Smooth muscle cell (in vitro differentiated cells): ENCODE results near the gene TRRAP. TPM values are rescaled to one million over a fixed set of nuclear protein-coding genes. Genes with fewer than 3 reads are reported as not detected.

Experiments used
- DNase-seq: peaks from one replicate; lab custom pipeline; 2025; ENCODE audit not compliant: unreplicated experiment; lab: John Stamatoyannopoulos, UW
- H2AFZ ChIP-seq: fragments of 200-600 bp; sonication (generic); 2 replicates; pipeline ENCODE4 v1.6.0; 2016; ENCODE audit warnings: antibody characterized with exemption, low read depth, mild to moderate bottlenecking
- H3F3A ChIP-seq: fragments of 200-600 bp; sonication (generic); 2 replicates; pipeline ENCODE4 v1.6.0; 2017; ENCODE audit warnings: antibody characterized with exemption, low read depth
- H3K27ac ChIP-seq: fragments of 200-600 bp; sonication (generic); 2 replicates; pipeline ENCODE4 v1.5.1; 2016; ENCODE audit warnings: low read depth, mild to moderate bottlenecking
- H3K27me3 ChIP-seq: fragments of 200-600 bp; sonication (generic); 2 replicates; pipeline ENCODE4 v1.6.1; 2016; ENCODE audit warnings: low read depth, mild to moderate bottlenecking
- H3K36me3 ChIP-seq: fragments of 200-600 bp; sonication (generic); 2 replicates; pipeline ENCODE4 v1.5.1; 2016; ENCODE audit warnings: low read depth
- H3K4me1 ChIP-seq: fragments of 200-600 bp; sonication (generic); 2 replicates; pipeline ENCODE4 v1.5.1; 2016; ENCODE audit warnings: low read depth
- H3K4me2 ChIP-seq: fragments of 200-600 bp; sonication (generic); 2 replicates; pipeline ENCODE4 v1.6.0; 2016; ENCODE audit warnings: mild to moderate bottlenecking
- H3K4me3 ChIP-seq: fragments of 200-600 bp; sonication (generic); 2 replicates; pipeline ENCODE4 v1.5.1; 2016; ENCODE audit warnings: mild to moderate bottlenecking
- H3K79me2 ChIP-seq: fragments of 200-600 bp; sonication (generic); 2 replicates; pipeline ENCODE4 v1.6.0; 2016; ENCODE audit warnings: low read depth, mild to moderate bottlenecking
- H3K9ac ChIP-seq: fragments of 200-600 bp; sonication (generic); 2 replicates; pipeline ENCODE4 v1.6.0; 2016; ENCODE audit warnings: low read depth
- H3K9me3 ChIP-seq: fragments of 200-600 bp; sonication (generic); replicated peaks from 2 replicates; pipeline ENCODE4 v1.5.1; 2016; ENCODE audit warnings: low read depth
- H4K20me1 ChIP-seq: fragments of 200-600 bp; sonication (generic); 2 replicates; pipeline ENCODE4 v1.6.0; 2016; ENCODE audit warnings: low read depth
- CTCF ChIP-seq: fragments of 200-600 bp; sonication (generic); IDR thresholded peaks from 2 replicates; pipeline ENCODE4 v1.5.1; 2017; ENCODE audit warnings: borderline replicate concordance, mild to moderate bottlenecking, antibody characterized with exemption; ENCODE audit not compliant: insufficient read depth, poor library complexity, severe bottlenecking
- WGBS: methylation state at CpG from one replicate; pipeline ENCODE4 v1.1.7; 2016; ENCODE audit warnings: low lambda C conversion rate; 5-methylcytosine and 5-hydroxymethylcytosine counted together
- polyA plus RNA-seq: library from polyadenylated mRNA; unstranded; fragments of >200 nt; fragmentation: Nextera tagmentation; extraction: Ambion mirVana; gene quantifications from 2 replicates; pipeline ENCODE4 v1.2.1, GENCODE V29; 2016
- total RNA-seq: library from RNA; depleted of rRNA; stranded (reverse); fragments of >200 nt; gene quantifications from 2 replicates; pipeline ENCODE4 v1.2.3, GENCODE V29; 2014

TRRAP gene
- total and polyA plus RNA-seq, 2 experiments from 2014 or later = 3.9 to 24.8 TPM

DNA sequence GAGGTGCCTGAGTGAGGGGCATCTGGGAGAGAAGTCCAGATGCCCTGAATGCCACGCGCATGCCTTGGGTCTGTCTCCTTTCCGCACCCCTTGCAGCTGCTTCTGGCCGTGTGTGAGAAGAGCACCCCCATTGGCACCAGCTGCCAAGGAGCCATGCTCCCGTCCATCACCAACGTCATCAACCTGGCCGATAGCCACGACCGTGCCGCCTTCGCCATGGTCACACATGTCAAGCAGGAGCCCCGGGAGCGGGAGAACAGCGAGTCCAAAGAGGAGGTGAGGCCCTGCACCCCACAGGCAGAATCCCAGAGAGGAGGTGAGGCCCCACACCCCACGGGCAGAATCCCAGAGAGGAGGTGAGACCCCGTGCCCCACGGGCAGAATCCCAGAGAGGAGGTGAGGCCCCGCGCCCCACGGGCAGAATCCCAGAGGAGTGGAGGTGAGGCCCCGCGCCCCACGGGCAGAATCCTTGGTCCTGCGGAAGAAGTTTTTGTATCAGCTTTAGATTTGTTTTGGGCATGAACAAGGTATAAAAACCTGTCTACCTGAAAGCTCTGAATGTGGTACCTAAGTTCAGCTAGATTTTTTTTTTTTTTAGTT lies 91.8 kb downstream of the TRRAP start:
- Histone ChIP-seq H2AFZ (no peak overlapping the region), H3K27me3 (no peaks in the 10 kb centered on the region), H4K20me1 (no peaks in the 10 kb centered on the region), H3K36me3 (peaks cover 32% of the 10 kb centered on the region), H3K9ac (no peak overlapping the region), H3K4me1 (no peaks in the 10 kb centered on the region), H3K79me2 (no peaks in the 10 kb centered on the region), H3F3A (no peaks in the 10 kb centered on the region), H3K27ac (no peak overlapping the region), H3K4me3 (no peak overlapping the region), H3K9me3 (no peaks in the 10 kb centered on the region), H3K4me2 (no peak overlapping the region)
- DNase-seq = no peak
- 99% methylated on average over 24 of the region's 24 CpGs for WGBS
- TF ChIP-seq CTCF = no peak

GRCh38 chr7:98970805-98971204 lies 92.5 kb downstream of the TRRAP start:
- Histone ChIP-seq H3K36me3 (peaks cover 31% of the 10 kb centered on the region), H3K4me2 (no peak overlapping the region), H3K27me3 (no peaks in the 10 kb centered on the region), H3K9me3 (no peaks in the 10 kb centered on the region), H2AFZ (no peak overlapping the region), H3K27ac (no peak overlapping the region), H3K9ac (no peak overlapping the region), H3K79me2 (no peaks in the 10 kb centered on the region), H3F3A (no peaks in the 10 kb centered on the region), H3K4me3 (no peak overlapping the region), H4K20me1 (no peaks in the 10 kb centered on the region), H3K4me1 (no peaks in the 10 kb centered on the region)
- no peak for DNase-seq
- no peak for TF ChIP-seq CTCF
- 97% methylated on average over 12 of the region's 12 CpGs for WGBS

- H3K4me2 ChIP-seq = no peak overlapping the region
- no peak overlapping the region for H3K9ac ChIP-seq
- H3K9me3 ChIP-seq = no peaks in the 10 kb centered on the region
- 99% methylated on average over 4 of the region's 4 CpGs for WGBS
- H4K20me1 ChIP-seq = no peaks in the 10 kb centered on the region
- no peaks in the 10 kb centered on the region for H3K4me1 ChIP-seq
- TF ChIP-seq CTCF = no peak
- no peaks in the 10 kb centered on the region for H3K27me3 ChIP-seq
- no peak overlapping the region for H3K4me3 ChIP-seq
- H3K36me3 ChIP-seq = peaks cover 45% of the 10 kb centered on the region
- H3F3A ChIP-seq = no peaks in the 10 kb centered on the region
- H3K79me2 ChIP-seq = no peaks in the 10 kb centered on the region
- DNase-seq = no peak
- no peak overlapping the region for H2AFZ ChIP-seq
- H3K27ac ChIP-seq = no peak overlapping the region
These were observed 95.9 kb downstream of the TRRAP start for GRCh38 chr7:98974205-98974604.

DNA sequence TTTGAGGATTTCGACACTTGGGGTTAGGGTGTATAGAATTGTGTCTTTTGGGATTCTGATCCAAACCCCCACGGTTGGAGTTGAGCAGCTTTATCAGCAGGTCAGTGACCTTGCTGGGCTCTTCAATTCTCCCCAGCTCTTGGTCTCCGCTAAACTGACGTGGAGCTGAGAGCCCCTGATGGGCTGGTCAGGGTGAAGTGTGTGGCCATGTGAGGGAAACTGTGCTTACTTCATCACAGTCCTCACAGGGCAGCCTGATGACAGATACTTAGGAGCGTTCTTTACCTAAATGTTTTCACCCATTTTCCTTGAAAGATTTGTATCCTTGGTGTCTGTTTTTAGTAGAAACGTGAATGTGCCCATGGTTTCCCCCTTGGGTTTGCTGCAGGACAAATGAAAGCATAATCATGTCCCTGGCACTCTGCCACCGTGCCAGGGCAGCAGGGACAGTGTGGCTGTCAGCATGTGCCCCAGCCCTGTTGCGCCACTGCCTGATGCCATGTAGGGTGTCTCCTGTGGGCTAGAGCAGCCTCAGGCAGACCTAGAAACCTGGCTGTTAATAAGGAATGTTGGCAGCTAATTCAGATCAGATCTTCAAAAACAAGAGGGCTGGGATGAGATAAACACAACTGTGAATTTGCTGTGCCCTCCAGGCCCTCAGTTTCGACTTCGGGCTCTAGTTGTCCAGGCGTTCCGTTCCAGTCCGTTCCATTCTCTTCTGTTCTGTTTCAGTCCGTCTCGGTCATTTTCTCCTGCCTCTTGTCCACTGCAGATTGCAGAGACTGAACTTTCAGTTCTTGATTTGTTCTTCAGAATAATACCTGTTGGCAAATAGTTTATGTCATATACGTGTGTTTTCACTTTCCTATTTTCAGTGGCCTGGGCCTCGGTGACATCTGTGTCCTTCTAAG lies 96.8 kb downstream of the TRRAP start:
- Histone ChIP-seq H3K79me2 (no peaks in the 10 kb centered on the region), H4K20me1 (no peaks in the 10 kb centered on the region), H3K27ac (no peak overlapping the region), H3K36me3 (peaks cover 45% of the 10 kb centered on the region), H3K9me3 (no peaks in the 10 kb centered on the region), H3K4me3 (no peak overlapping the region), H3K4me1 (no peaks in the 10 kb centered on the region), H3F3A (no peaks in the 10 kb centered on the region), H3K9ac (no peak overlapping the region), H2AFZ (no peak overlapping the region), H3K4me2 (no peak overlapping the region), H3K27me3 (no peaks in the 10 kb centered on the region)
- 97% methylated on average over 17 of the region's 17 CpGs for WGBS
- DNase-seq = no peak
- no peak for TF ChIP-seq CTCF
